ENCODE measurements around the gene MTCH1. TPM values are rescaled to one million over a fixed set of nuclear protein-coding genes. Genes with fewer than 3 reads are reported as not detected.

MTCH1 gene
- total RNA-seq, 1 experiment from 2014 or later, result 204 TPM

- TF ChIP-seq ZNF416 (CRISPR knock-in tag; IDR thresholded peaks at IDR 0.05) (no peak), NFYB (CRISPR knock-in tag; conservative IDR thresholded peaks at IDR 0.05; ENCODE audit: low read depth) (no peak), ZNF512 (CRISPR knock-in tag; IDR thresholded peaks at IDR 0.05; ENCODE audit: borderline replicate concordance) (no peak), ATF3 (CRISPR knock-in tag; conservative IDR thresholded peaks at IDR 0.05) (no peak), ZNF219 (CRISPR knock-in tag; IDR thresholded peaks at IDR 0.05; ENCODE audit: borderline replicate concordance) (no peak), TEAD4 (CRISPR knock-in tag; IDR thresholded peaks at IDR 0.05) (no peak), PRDM15 (CRISPR knock-in tag; IDR thresholded peaks at IDR 0.05) (no peak), ZSCAN18 (CRISPR knock-in tag; IDR thresholded peaks at IDR 0.05) (no peak)
These were observed 52.5 kb downstream of the MTCH1 start (continued) for GRCh38 chr6:36933519-36933918.

- Mint-ChIP-seq H3K36me3 (no peaks in the 10 kb centered on the region), H3K4me3 (no peak overlapping the region), H3K4me1 (peaks cover 4% of the 10 kb centered on the region), H3K27me3 (ENCODE audit: low read depth) (no peaks in the 10 kb centered on the region), H3K9me3 (peaks cover 4% of the 10 kb centered on the region), H3K27ac (no peak overlapping the region)
- ChIA-PET POLR2A (no interaction called here), CTCF (interaction anchor here (0.7 to 4.2 kb wide), 2 partner anchors 85 to 167 kb away, joined by 3 to 18 read pairs; no protein-coding TSS in a partner anchor)
- no peak for TF ChIP-seq FOXJ3 (CRISPR knock-in tag; IDR thresholded peaks at IDR 0.05; ENCODE audit: borderline replicate concordance)
- no peak for TF ChIP-seq ETV6 (CRISPR knock-in tag; IDR thresholded peaks at IDR 0.05)
- no peak for TF ChIP-seq ZNF416 (CRISPR knock-in tag; IDR thresholded peaks at IDR 0.05)
- TF ChIP-seq NR3C1 (CRISPR knock-in tag; conservative IDR thresholded peaks at IDR 0.05; ENCODE audit: low read depth), result no peak
- TF ChIP-seq ZNF423 (CRISPR knock-in tag; IDR thresholded peaks at IDR 0.05), result no peak
- no peak for DNase-seq (ENCODE audit: low spot score)
- ATAC-seq, result no peak
These were observed 52.9 kb downstream of the MTCH1 start for GRCh38 chr6:36933102-36933501.

- H3K9me3 Mint-ChIP-seq, result peaks cover 4% of the 10 kb centered on the region
- peaks cover 4% of the 10 kb centered on the region for H3K4me1 Mint-ChIP-seq
- no peak for DNase-seq (ENCODE audit: low spot score)
- H3K36me3 Mint-ChIP-seq, result no peaks in the 10 kb centered on the region
- TF ChIP-seq ETV6 (CRISPR knock-in tag; IDR thresholded peaks at IDR 0.05), result no peak
- TF ChIP-seq NFATC4 (CRISPR knock-in tag; IDR thresholded peaks at IDR 0.05), result no peak
- no peak for TF ChIP-seq AFF4 (CRISPR knock-in tag; IDR thresholded peaks at IDR 0.05; ENCODE audit: borderline replicate concordance)
- TF ChIP-seq IRF1 (CRISPR knock-in tag; IDR thresholded peaks at IDR 0.05), result no peak
- no peak for TF ChIP-seq ZNF416 (CRISPR knock-in tag; IDR thresholded peaks at IDR 0.05)
- TF ChIP-seq ZNF425 (CRISPR knock-in tag; conservative IDR thresholded peaks at IDR 0.05), result no peak
- TF ChIP-seq CBFB (CRISPR knock-in tag; IDR thresholded peaks at IDR 0.05; ENCODE audit: low read depth), result no peak
- TF ChIP-seq GABPB1 (CRISPR knock-in tag; IDR thresholded peaks at IDR 0.05), result no peak
- POLR2A ChIA-PET, result no interaction called here
- H3K4me3 Mint-ChIP-seq, result no peak overlapping the region
- H3K27me3 Mint-ChIP-seq (ENCODE audit: low read depth), result no peaks in the 10 kb centered on the region
- ATAC-seq, result no peak
- CTCF ChIA-PET, result interaction anchor here (0.6 kb wide), 1 partner anchor 45 kb away, joined by 3 read pairs; no protein-coding TSS in a partner anchor
- no peak overlapping the region for H3K27ac Mint-ChIP-seq
These were observed 55.5 kb downstream of the MTCH1 start for GRCh38 chr6:36930483-36930882.
